ENCODE data around the gene RIOX2.

DNA sequence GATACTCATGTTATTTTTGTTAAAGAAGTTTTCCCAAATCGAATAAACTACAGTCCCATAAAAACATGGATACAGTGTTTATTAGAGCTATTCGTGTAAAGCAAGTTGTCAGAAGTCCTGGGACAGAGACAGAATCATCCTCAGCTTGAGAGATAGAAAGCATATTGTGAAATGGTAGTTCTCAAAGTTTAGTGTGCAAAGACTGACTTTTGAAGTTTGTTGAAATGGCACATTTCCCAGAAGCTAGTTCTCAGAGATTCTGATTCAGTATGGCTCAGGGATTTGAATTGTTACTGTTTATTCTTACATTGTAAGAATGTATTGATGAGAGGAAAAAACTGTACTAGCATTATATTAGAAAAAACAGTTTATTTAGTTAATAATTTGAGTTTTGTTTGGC is 40.7 kb upstream of the RIOX2 start:
- no peak for TF ChIP-seq EZH2 (IDR thresholded peaks at IDR 0.05; ENCODE audit: borderline replicate concordance, low read depth, low read length, poor library complexity, severe bottlenecking)
- no peak for TF ChIP-seq CTCF (conservative IDR thresholded peaks at IDR 0.05; ENCODE audit: low read depth, low read length)

Data from A673 (cell line).